Endothelial cell of umbilical vein (primary cell): ENCODE measurements around the gene CFC1.
"Not testable (repeated sequence)": the region's sequence is repeated elsewhere in the genome, so short reads cannot be mapped to it uniquely, and the experiment has no call there.

Experiments used
- GATA2 ChIP-seq: IDR thresholded peaks from 2 replicates; pipeline ENCODE4 v1.7.0; 2011; ENCODE audit warnings: low read depth, mild to moderate bottlenecking, moderate library complexity, mixed read lengths, low read length; ENCODE audit not compliant: insufficient read length, insufficient read depth
- POLR2AphosphoS5 ChIP-seq: IDR thresholded peaks from 2 replicates; pipeline ENCODE4 v1.6.1; 2012; ENCODE audit warnings: low read depth, mild to moderate bottlenecking, control low read depth, low read length, moderate library complexity; ENCODE audit not compliant: insufficient read depth

- not testable (repeated sequence) for TF ChIP-seq GATA2, POLR2AphosphoS5
Observed at GRCh38 chr2:130584726-130585125, 14.6 kb downstream of the CFC1 start.
